ENCODE data around the gene ANKRD40.
"Not testable (repeated sequence)": the region's sequence is repeated elsewhere in the genome, so short reads cannot be mapped to it uniquely, and the experiment has no call there.

The ANKRD40 gene, protein sequence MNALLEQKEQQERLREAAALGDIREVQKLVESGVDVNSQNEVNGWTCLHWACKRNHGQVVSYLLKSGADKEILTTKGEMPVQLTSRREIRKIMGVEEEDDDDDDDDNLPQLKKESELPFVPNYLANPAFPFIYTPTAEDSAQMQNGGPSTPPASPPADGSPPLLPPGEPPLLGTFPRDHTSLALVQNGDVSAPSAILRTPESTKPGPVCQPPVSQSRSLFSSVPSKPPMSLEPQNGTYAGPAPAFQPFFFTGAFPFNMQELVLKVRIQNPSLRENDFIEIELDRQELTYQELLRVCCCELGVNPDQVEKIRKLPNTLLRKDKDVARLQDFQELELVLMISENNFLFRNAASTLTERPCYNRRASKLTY

DNA sequence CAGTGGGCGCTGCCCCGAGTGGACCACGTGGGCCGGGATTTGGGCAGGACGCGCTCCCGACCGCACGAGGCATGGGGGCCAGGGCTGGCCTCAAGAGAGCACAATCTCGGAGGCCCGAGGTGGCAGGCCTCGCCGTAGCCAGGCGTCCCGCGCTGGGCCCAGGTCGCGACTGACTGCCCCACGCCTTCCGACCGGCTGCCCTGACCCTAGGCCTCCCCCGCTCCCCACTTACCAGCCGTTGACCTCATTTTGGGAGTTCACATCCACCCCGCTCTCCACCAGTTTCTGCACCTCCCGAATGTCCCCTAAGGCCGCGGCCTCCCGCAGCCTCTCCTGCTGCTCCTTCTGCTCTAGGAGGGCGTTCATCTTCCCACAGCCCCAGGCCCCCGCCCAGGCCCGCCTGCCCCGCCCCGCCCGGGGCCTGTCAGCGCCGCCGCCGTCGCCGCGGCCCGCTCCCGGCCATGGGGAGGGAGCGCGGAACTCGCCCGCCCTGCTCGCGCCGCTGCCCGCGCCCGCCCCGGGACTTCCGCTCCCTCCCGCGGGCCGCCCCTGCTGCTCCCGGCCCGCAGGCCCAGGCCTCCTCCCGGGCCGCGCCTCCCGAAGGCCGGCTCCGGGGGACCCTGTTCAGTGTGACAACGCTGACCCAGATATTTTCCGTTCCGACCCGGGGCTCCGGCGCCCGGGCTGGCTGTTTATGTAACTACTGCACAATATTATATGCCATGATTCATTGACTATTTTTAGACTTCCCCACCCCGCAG is at the start of gene ANKRD40:
ANKRD40 (minus strand) TSS at position 626 of the 761 bp plus-strand sequence; CDS start at position 366, 260 bp downstream.
- peak; percentile 54 to 96 (median 82) for DNase-seq

DNA sequence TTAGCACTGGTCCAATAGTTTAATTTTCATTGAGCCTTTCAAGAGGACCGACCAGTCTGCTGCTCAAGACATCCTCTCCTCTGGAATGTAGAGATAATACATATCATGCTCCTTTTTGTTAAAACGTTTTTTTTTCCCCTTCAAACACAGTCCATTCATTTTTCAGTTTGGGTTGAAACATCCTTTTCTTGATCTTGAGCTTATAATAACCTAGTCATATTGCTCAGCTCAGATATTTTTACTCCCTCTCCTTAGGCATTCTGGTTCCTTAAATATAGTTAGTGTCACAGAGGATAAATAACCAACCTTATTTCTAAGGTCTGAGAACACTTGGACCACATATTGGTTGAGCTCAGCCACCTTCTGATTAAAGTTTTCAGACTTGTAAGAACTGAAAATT is 46.8 kb upstream of the ANKRD40 start:
- no peak for DNase-seq

DNA sequence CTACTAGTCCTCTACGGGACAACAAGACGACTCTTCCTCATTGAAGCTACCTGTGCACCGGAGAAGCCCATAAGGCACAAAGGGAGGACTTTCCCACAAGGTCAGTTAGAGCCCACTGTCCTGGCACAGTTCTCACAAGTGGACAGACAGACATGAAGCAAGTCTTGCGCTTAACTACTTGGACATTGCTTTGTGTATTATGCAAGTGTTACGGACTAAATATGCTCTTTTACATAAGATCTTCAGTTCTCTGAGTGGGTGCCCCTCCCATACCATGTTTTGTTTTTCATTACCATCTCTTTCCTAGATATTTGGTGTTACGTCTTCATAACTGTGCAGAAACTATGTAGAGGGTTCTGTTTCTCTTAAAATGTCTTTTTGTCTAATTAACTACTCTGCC is 41.5 kb upstream of the ANKRD40 start:
- DNase-seq = no peak

DNA sequence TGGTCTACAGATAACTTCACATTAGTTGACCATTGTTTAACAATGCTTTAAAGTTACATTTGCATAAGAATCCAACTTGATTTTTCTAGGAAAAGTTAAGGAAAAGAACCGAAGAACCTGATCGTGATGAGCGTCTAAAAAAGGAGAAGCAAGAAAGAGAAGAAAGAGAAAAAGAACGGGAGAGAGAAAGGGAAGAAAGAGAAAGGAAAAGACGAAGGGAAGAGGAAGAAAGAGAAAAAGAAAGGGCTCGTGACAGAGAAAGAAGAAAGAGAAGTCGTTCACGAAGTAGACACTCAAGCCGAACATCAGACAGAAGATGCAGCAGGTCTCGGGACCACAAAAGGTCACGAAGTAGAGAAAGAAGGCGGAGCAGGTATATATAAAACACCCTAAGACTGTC is 37.9 kb upstream of the ANKRD40 start:
- no peak for DNase-seq

DNA sequence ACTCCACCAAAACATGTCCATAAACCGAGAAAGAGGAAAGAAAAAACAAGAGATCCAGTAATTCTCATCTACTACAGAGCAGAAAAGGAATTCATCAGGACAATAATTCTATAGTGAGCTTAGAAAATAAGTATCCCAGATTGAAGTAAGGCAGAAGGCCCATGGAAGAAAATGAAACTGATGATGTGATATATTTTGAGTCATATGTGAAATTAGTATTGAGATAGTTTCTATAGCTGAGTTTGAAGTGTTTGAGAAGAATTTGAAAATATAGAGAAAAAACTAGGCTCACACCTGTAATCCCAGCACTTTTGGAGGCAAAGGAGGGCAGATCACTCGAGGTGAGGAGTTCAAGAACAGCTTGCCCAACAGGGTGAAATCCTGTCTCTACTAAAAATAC is 31.4 kb upstream of the ANKRD40 start:
- DNase-seq = no peak

DNA sequence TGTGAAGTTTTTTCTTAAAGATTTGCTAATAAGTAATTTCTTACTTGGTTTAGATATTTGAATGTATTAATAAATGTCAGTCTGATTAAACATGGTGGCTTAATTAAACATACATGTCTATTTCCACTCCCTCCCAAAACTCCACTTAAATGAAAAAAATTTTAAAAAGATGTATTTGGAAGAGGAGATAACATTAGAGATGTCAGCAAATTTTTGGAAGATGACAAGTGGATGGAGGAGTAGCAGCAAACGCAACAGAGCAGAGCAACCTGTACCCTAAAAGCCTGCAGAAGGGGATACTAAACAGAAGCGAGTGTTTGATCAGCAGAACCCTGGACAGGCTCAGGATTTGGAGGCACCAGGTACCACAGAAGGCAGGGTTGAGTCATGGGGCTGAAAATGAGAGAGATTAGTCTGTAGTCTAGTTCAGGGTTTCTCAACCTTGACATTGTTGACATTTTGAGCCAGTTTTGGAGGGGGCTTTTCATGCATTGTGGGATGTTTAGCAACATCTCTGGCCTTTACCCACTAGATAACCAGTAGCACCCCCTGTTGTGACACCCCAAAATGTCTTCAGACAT is 29.5 kb upstream of the ANKRD40 start:
- DNase-seq = no peak

DNA sequence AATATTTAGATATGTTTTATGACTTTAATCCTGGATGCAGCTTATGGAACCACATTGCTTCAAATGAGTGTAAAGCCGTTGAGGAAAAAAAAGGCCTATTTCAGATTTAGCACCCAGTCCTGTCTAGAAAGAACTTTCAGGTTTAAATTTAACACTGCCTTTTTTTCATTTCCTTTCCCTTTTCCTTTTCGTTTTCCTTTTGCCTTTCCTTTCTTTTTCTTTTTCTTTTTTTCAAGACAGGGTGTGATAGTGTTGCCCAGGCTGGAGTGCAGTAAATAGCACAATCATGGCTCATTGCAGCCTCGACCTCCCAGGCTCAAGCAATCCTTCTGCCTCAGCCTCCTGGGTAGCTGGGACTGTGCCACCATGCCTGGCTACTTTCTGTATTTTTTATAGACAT is 27.6 kb upstream of the ANKRD40 start:
- DNase-seq = no peak

DNA sequence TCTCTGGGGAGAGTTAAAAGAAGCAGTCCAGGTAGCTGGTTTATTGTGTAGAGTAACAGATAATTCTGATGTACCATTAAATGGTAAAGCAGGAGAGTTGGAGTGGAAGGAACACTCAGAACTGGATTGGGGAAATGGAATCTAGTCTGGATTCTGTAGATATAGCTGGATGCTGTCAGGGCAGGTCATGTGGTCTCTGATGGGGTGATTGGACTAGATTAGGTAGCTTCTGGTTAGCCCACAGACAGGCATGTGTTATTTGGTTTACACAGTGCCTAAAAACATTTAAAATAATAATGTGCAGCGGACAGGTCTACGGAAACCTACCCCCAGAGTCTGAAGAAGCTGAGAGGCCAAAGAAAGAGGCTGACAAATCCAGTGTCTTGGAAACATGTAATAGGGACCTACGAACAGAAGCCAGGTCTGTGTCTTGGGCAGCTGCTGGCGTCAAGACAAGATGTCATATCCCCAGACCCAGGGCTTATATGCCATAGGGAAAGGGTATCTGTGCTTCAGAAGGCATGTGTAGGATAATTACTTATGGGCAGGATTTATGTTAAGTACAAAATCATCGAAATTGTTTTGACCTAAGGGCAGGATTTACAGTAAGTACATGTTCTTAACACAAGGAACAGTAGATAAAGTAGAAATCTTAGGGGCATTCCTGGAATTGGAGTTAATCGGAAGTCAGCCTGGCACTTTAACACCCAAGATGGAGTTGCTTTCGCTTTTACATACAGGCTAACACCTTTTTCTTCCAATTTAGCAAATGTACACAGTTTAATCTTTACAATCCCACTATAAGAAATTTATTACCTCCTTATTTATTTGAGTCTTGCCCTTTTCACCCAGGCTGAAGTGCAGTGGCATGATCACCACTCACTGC is 24.1 kb upstream of the ANKRD40 start:
- no peak for DNase-seq

DNA sequence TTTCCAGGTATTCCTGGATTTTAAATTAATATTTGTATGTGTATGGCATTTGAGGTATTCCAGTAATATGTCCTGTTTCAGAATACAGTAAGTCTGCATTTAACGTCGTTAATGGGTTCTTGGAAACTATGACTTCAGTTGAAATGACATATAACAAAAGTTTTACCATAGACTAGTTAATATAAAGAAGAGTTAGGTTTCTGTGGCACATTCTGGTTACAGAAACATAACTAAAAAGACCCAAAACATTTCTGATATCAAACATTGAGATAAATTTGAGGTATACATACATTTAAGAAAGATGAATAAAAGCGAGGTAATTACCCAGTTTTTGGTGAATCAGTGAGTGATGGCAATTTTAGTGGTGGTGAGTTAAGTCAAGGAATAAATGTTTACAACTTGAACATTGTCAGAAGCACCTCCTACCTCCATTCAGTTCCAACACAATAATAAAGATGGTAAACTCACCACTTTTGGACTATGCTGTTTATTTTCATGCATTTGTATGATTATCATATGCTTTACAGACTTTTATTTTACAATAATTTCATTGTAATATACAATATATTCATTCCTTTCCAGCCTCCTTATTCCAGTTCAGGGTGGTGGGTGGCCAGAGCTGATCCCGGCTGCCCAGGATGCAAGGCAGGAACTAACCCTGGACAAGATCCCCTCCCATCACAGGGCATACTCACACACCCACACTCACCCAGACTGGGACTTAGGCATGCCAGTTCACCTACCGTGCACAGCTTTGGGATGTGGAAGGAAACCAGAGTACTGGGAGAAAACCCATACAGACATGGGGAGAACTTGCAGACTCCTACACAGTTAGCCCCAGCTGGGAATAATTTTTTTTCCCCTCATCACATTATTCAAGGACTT is 21.4 kb upstream of the ANKRD40 start:
- no peak for DNase-seq

DNA sequence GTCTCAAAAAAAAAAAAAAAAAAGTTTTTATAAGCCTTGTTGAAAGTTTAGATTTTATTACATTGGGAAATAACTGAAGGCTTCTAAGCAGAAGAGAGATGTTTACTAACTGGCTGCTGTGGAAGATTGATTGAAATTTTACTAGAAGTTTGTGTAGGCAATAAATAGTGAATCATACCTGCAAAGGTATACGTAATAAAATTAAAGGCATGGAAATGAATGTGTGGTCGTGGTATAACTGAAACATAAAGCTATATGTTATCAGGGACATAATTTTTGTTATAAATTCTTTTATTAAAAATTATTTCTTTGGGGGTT is 20.4 kb upstream of the ANKRD40 start:
- DNase-seq = no peak

DNA sequence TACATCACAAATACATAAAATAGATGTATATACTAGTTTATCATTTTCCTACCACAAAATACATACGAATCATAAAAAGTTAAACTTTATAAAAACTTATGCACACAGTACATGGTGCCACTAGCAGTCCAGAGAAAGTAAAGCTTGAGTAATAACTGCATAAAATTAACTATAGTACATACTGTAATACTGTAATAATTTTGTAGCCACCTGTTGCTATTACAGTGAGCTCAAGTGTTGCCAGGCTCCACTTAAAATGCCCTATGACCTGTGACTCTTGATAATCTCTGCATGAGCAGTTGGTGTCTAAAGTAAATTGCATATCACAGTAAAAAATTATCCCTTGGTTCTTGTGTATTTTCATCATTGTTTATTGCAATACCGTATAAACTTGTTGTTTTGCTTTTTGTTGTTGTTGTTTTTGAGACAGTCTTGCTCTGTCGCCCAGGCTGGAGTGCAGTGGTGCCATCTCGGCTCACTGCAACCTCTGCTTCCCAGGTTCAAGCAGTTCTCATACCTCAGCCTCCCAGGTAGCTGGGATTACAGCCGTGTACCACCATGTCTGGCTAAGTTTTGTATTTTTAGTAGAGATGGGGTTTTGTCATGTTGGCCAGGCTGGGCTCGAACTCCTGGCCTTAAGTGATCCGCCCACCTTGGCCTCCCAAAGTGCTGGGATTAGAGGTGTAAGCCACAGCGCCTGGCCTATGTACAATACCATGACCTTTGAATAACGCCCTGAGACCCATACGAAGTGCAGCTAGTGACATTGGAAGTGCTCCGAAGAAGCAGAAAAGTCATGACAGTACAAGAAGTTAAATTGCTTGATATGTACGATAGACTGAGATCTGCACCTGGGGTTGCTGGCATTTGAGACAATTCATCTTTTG is 18.3 kb upstream of the ANKRD40 start:
- no peak for DNase-seq

DNA sequence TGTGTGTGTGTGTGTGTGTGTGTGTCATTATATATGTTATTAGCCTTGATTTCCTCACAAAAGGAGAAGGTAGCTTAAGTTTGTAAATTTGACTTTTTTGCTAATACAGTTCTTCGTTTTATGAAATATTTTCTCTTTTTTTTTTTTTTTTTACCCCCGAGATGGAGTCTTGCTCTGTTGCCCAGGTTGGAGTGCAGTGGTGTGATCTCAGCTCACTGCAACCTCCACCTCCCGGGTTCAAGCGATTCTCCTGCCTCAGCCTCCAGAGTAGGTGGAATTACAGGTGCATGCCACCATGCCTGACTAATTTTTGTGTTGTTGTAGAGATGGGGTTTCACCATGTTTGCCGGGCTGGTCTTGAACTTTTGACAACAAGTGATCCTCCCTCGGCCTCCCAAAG is 16.9 kb upstream of the ANKRD40 start:
- DNase-seq = not testable (repeated sequence)

DNA sequence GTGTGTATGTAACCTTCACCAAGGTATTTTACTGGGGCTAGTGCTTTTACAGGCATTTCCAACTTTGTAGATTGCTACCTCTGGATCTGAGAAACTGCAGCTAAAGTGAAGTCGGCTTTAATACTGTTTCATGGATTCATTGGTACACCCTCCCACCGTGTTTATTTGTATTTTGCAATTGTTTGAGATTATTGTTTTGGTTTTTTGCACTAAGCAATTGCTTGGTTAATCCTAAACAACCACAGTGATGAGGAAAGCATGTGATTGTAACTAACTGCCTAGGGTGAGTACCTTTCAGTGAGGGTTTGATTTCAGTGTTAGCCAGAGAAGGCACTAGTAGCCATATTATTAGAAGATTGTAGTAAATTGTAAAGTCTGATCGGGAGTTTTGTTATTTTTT is 15.0 kb upstream of the ANKRD40 start:
- no peak for DNase-seq

DNA sequence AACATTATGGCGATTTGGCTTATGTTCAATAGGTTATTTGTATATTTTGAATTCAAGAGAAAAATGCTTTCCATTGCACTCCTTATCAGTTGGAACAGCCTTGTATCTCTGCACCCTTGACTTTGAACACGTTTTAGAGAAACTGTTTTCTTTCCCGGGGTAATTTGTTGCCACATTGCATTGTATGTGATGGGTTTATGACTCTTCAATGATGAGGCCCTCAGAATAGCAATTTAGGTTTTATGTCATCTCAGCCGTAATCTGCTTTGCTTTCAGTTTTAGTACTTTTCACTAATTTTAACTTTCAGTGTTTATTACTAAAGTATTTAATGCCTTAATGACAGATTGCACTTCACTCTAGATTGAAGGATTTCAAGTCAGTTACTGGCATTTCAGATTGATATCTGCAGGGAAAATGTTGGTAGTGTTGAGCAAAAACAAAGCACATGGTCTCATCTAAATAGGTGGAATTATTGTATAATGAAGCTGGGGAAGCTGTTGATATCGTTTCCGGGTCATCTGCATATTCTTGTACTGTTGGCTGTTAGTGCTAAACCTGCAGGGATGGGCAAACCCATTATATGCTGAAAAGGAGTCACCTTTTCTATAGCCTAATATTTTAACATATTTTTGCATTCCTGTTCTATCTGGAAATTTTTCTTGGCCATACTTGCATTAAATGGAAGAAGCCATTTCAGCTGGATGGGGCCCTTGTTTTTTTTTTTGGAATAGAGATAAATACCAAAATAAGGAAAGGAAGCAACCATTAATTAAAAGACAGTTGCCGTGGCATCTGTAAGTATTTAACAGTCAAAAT is 13.7 kb upstream of the ANKRD40 start:
- DNase-seq = no peak

DNA sequence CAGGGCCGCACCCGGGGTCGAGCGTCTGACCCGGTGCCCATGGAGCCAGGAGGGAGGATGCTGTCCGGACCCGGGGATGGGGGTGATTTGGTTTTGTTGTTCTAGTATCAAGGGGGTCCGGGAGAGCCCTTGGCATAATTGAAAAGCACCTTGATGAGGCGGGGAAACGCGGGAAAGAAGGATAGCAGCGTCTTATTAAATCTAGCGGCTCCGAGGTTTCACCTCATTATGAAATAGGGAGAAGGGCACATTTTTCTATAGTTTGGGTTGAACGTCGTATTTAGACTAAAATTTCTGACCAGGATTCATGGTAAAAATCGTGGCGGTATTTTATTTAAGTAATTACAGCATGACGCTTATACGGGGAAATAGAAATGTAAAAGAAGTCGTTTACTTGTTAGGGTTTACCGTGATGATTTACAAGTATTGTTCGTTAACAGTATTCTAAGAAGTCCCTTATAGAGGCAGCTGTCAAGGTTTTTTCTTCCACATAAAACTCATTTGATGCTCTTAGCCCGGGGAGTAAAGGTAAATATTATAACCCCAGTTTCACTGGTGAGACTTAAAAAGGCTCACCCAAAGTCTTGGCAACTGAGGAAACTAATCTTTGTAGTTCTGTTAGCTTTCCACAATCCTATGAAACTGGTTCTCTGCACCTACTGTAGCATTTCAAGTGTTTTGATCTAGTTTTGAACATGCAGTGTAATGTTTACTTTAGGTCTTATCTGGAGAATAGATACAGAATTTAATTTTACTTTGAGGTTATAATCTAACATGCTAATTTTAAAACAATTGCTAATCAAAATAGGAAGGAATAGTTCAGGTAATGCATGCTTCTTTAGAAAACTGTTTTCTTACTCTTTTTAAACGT is 12.4 kb upstream of the ANKRD40 start:
- no peak for DNase-seq

DNA sequence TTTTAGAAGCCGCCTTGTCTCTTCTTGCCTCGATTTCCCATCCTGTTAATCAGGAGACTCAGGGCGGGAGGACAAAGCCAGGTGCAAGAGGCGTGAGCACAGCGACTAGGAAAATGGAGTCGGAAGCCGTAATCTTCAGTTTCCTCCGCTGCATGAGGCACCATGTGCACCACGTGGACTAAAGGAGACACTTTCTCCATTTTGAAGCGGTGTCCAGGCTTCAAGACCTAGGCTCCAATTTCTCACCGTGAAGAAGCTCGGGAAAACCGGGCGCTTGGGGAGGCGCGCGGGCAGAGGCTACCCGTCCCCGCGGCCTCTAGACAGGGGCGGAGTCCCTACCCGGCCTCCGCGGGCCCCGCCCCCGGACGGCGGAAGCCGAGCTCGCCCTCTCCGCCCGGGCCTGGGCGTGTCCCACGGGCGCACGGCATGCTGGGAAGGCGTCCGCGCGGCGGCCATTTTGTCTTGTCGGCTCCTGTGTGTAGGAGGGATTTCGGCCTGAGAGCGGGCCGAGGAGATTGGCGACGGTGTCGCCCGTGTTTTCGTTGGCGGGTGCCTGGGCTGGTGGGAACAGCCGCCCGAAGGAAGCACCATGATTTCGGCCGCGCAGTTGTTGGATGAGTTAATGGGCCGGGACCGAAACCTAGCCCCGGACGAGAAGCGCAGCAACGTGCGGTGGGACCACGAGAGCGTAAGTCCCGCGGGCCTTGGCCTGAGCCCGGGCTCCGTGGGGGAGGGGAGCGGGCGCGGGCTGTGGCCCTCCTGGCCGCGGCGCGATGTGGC is 11.6 kb upstream of the ANKRD40 start, which contains the start of gene LUC7L3:
LUC7L3 (plus strand) TSS at position 460 of the 780 bp plus-strand sequence; CDS start at position 590, 130 bp downstream.
- DNase-seq = peak; percentile 64 to 96 (median 90)

DNA sequence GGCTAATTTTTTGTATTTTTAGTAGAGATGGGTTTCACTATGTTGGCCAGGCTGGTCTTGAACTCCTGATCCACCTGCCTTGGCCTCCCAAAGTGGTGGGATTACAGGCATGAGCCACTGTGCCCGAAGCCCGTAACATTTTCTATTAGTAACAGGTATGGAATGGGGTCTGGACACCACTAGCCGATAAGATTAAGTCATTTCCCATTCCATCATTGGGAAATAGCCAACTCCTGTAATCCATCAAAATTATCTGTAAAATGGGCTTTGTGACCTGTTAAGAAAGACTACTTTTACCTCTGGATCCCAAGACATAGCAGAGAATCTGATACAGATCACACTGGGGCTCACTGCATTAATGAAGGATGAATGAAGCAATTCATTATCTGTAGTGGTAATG is 7.8 kb upstream of the ANKRD40 start:
- no peak for DNase-seq

DNA sequence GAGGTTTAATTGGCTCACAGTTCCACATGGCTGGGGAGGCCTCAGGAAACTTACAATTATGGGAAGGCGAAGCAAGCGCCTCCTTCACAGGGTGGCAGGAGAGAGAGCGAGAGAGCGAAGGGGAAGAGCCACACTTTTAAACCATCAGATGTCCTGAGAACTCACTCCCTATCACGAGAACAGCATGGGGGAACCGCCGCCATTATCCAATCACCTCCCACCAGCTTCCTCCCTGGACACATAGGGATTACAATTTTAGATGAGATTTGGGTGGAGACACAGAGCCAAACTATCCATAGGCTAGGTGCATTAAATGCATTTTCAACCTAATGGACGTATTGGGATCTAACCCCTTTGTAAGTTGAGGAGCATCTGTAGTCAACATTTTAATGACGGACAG is 4.9 kb upstream of the ANKRD40 start:
- DNase-seq = no peak

Measured in C1 segment of cervical spinal cord (tissue), 14 donors.